BLaER1 treated with 17β-estradiol and CSF1 and Interleukin-3, amounts not matched to agents 10 nM and 100 nM (cell line): ENCODE data around the gene STX12.
"Not testable (repeated sequence)": the region's sequence is repeated elsewhere in the genome, so short reads cannot be mapped to it uniquely, and the experiment has no call there.

Experiments used
- H3K27ac ChIP-seq, 11 experiments: shearing (Covaris generic); formaldehyde crosslinking; 2 replicates each; pipeline ENCODE4 v1.8.1; 2022
- H3K27me3 ChIP-seq, 11 experiments: shearing (Covaris generic); formaldehyde crosslinking; 2 replicates each; pipeline ENCODE4 v1.8.1; 2022
- H3K36me3 ChIP-seq, 11 experiments: shearing (Covaris generic); formaldehyde crosslinking; 2 replicates each; pipeline ENCODE4 v1.8.1; 2022
- H3K4me1 ChIP-seq, 10 experiments: shearing (Covaris generic); formaldehyde crosslinking; 2 replicates each; pipeline ENCODE4 v1.8.1; 2022
- H3K4me2 ChIP-seq, 11 experiments: shearing (Covaris generic); formaldehyde crosslinking; 2 replicates each; pipeline ENCODE4 v1.8.1; 2022
- H3K4me3 ChIP-seq, 10 experiments: shearing (Covaris generic); formaldehyde crosslinking; 2 replicates each; pipeline ENCODE4 v1.8.1; 2022
- H3K9ac ChIP-seq, 11 experiments: shearing (Covaris generic); formaldehyde crosslinking; 2 replicates each; pipeline ENCODE4 v1.8.1; 2022
- H3K9me3 ChIP-seq, 11 experiments: shearing (Covaris generic); formaldehyde crosslinking; replicated peaks in 1 of 11; 2 replicates each; pipeline ENCODE4 v1.8.1; 2022
- H4K20me1 ChIP-seq, 11 experiments: shearing (Covaris generic); formaldehyde crosslinking; 2 replicates each; pipeline ENCODE4 v1.8.1; 2022
- Cebpa-rat ChIP-seq, 11 experiments: shearing (Covaris generic); IDR thresholded peaks; 2 replicates each; pipeline ENCODE4 v1.8.1; 2022

Gene STX12

GRCh38 chr1:27784700-27785099 is 11.7 kb downstream of the STX12 start:
- Histone ChIP-seq H3K4me3 (no peak overlapping the region), H3K4me1 (peaks cover 6 to 77% (median 16%) of the 10 kb centered on the region in 10 experiments; a peak in 18 of 20 replicates), H3K4me2 (no peak overlapping the region), H4K20me1 (peaks cover 8 to 100% (median 96%) of the 10 kb centered on the region in 11 experiments; a peak in 21 of 22 replicates), H3K9me3 (peaks cover 0 to 1% (median 0%) of the 10 kb centered on the region in 11 experiments; a peak in 2 of 22 replicates), H3K9ac (no peak overlapping the region), H3K36me3 (peaks cover 18 to 68% (median 30%) of the 10 kb centered on the region in 11 experiments), H3K27ac (no peak overlapping the region), H3K27me3 (no peaks in the 10 kb centered on the region)
- TF ChIP-seq Cebpa-rat (IDR thresholded peaks at IDR 0.05): no peak

DNA sequence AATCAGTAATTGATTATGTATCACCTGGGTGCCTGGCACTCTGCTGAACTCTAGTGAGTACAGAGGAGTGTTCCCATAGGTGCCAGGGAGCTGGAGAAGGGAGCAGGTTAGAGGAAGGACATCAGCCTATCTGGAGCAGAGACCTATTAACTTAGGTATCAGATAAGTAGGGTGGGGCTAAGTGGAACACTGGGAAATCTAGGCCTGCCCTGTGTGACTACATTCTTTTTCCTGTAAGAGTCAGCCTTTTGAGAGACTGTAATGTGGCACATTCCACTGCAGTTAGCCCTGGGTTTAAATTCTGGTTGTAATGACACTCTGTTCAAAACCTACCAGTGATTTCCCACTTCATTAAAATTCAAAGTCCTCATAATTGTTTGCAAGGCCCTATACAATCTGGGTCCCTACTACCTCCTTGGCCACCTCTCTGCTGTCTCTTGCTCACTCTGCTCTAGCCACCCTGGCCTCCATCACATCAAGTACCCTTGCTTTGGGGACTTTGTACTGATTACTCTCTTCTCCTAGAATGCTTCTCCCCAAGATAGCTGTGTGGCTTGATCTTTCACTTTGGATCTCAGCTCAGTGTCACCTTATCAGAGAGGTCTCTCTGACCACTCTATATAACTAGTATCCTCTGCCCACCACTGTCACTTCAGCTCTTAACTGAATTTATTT is 12.9 kb downstream of the STX12 start:
- Histone ChIP-seq H3K27ac (no peak overlapping the region), H3K9ac (peak overlapping the region in 1 of 11 experiments; percentile 1; a peak in 1 of 22 replicates), H3K4me3 (no peak overlapping the region), H3K27me3 (no peaks in the 10 kb centered on the region), H3K9me3 (peaks cover 0 to 8% (median 0%) of the 10 kb centered on the region in 11 experiments; a peak in 5 of 22 replicates), H3K36me3 (peaks cover 21 to 68% (median 30%) of the 10 kb centered on the region in 11 experiments), H3K4me1 (peaks cover 7 to 76% (median 17%) of the 10 kb centered on the region in 10 experiments; a peak in 18 of 20 replicates), H3K4me2 (peak overlapping the region in 2 of 11 experiments; percentile 8 to 21; a peak in 2 of 22 replicates), H4K20me1 (peaks cover 8 to 100% (median 85%) of the 10 kb centered on the region in 11 experiments; a peak in 21 of 22 replicates)
- TF ChIP-seq Cebpa-rat (IDR thresholded peaks at IDR 0.05): no peak

GRCh38 chr1:27787895-27788294 is 14.9 kb downstream of the STX12 start:
- Histone ChIP-seq H3K4me2 (peak overlapping the region in 2 of 11 experiments; percentile 67 to 77; a peak in 4 of 22 replicates), H3K4me3 (no peak overlapping the region), H3K27me3 (no peaks in the 10 kb centered on the region), H3K27ac (no peak overlapping the region), H3K9me3 (peaks cover 0 to 8% (median 0%) of the 10 kb centered on the region in 11 experiments; a peak in 5 of 22 replicates), H3K36me3 (peaks cover 25 to 69% (median 40%) of the 10 kb centered on the region in 11 experiments), H4K20me1 (peaks cover 8 to 96% (median 67%) of the 10 kb centered on the region in 11 experiments; a peak in 20 of 22 replicates), H3K9ac (0 out of 22 replicates have a peak overlapping the region, but pooled peaks of 1 of the 11 experiments have one; percentile 44), H3K4me1 (peaks cover 7 to 72% (median 16%) of the 10 kb centered on the region in 10 experiments; a peak in 18 of 20 replicates)
- no peak for TF ChIP-seq Cebpa-rat (IDR thresholded peaks at IDR 0.05)

DNA sequence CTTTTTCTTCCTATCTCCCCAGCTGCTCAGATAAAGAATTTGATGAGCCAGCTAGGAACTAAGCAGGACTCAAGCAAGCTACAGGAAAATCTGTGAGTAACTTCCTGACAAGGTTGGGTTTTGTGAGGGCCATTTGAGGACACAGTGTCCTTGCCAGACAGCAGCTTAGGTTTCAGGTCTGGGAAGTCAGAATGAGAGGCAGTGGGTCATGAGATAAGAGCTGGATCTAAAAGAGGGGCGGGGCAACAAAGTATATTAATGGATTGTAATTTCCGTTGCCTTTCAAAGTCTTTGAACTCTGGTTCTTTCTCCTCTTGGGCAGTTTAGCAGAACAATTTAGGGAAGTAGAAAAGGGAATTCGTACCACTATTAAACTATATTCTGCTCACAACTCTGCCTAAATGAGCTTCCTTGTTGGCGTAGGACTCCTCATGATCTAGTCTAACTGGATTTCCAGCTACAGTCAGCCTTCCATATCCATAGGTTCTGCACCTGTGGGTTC is 16.6 kb downstream of the STX12 start:
- peak overlapping the region in 9 of 11 experiments; percentile 1 to 77 (median 40); a peak in 14 of 22 replicates for H3K4me2 ChIP-seq
- H3K36me3 ChIP-seq: peaks cover 42 to 73% (median 57%) of the 10 kb centered on the region in 11 experiments
- peaks cover 8 to 96% (median 50%) of the 10 kb centered on the region in 11 experiments; a peak in 19 of 22 replicates for H4K20me1 ChIP-seq
- peaks cover 0 to 8% (median 0%) of the 10 kb centered on the region in 11 experiments; a peak in 5 of 22 replicates for H3K9me3 ChIP-seq
- no peak for TF ChIP-seq Cebpa-rat (IDR thresholded peaks at IDR 0.05)
- H3K4me1 ChIP-seq: peaks cover 7 to 61% (median 16%) of the 10 kb centered on the region in 10 experiments; a peak in 18 of 20 replicates
- peak overlapping the region in 4 of 11 experiments; percentile 1 to 42 (median 23); a peak in 4 of 22 replicates for H3K9ac ChIP-seq
- no peaks in the 10 kb centered on the region for H3K27me3 ChIP-seq
- peak overlapping the region in 7 of 11 experiments; percentile 6 to 59 (median 31); a peak in 11 of 22 replicates for H3K27ac ChIP-seq
- H3K4me3 ChIP-seq: no peak overlapping the region

DNA sequence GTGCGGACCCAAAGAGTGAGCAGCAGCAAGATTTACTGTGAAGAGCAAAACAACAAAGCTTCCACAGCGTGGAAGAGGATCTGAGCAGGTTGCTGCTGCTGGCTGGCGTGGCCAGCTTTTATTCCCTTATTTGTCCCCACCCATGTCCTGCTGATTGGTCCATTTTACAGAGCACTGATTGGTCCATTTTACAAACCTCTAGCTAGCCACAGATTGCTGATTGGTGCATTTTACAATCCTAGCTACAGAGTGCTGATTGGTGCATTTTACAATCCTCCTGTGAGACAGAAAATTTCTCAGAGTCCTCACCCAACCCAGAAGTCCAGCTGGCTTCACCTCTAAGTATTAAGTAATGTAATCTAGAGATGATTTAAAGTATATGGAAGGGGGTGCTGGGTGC is 17.3 kb downstream of the STX12 start:
- H3K36me3 ChIP-seq: peaks cover 49 to 76% (median 63%) of the 10 kb centered on the region in 11 experiments
- peaks cover 7 to 55% (median 16%) of the 10 kb centered on the region in 10 experiments; a peak in 18 of 20 replicates for H3K4me1 ChIP-seq
- not testable (repeated sequence) for H3K9me3 ChIP-seq, H3K27me3 ChIP-seq, H3K4me3 ChIP-seq
- peak overlapping the region in 5 of 11 experiments; percentile 26 to 77 (median 67); a peak in 10 of 22 replicates for H3K4me2 ChIP-seq
- H3K9ac ChIP-seq: peak overlapping the region in 1 of 11 experiments; percentile 36; a peak in 1 of 22 replicates
- peaks cover 8 to 96% (median 44%) of the 10 kb centered on the region in 11 experiments; a peak in 19 of 22 replicates for H4K20me1 ChIP-seq
- peak overlapping the region in 6 of 11 experiments; percentile 10 to 59 (median 32); a peak in 9 of 22 replicates for H3K27ac ChIP-seq

DNA sequence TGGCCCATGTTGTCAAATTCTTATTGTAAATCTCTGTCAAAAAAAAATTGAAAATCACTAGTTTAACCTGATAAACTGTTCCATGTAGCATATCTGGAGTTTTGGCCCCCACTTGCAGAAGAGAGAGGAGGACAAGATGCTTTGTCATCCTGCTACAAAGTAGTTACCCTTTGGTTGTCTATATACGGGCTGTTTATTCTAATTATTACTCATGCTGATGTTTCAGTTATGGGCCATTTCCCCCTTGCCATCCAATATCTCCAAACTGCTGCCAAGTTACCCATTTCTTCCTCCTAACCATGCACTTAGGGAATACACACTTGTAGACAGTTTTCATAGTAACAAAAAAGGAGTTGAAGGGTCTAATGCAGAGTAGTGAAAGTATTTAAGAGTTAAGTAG is 22.6 kb downstream of the STX12 start:
- no peaks in the 10 kb centered on the region for H3K27me3 ChIP-seq
- H3K4me1 ChIP-seq: peaks cover 0 to 2% (median 0%) of the 10 kb centered on the region in 10 experiments; a peak in 5 of 20 replicates
- no peak overlapping the region for H3K9ac ChIP-seq
- H3K36me3 ChIP-seq: peaks cover 87 to 96% (median 94%) of the 10 kb centered on the region in 11 experiments
- H3K4me2 ChIP-seq: no peak overlapping the region
- H3K9me3 ChIP-seq: 0 out of 22 replicates have a peak, but pooled peaks cover 0 to 2% (median 0%) of the 10 kb centered on the region in 11 experiments
- H3K4me3 ChIP-seq: no peak overlapping the region
- H3K27ac ChIP-seq: no peak overlapping the region
- no peak for TF ChIP-seq Cebpa-rat (IDR thresholded peaks at IDR 0.05)
- H4K20me1 ChIP-seq: peaks cover 0 to 95% (median 0%) of the 10 kb centered on the region in 11 experiments; a peak in 7 of 22 replicates

DNA sequence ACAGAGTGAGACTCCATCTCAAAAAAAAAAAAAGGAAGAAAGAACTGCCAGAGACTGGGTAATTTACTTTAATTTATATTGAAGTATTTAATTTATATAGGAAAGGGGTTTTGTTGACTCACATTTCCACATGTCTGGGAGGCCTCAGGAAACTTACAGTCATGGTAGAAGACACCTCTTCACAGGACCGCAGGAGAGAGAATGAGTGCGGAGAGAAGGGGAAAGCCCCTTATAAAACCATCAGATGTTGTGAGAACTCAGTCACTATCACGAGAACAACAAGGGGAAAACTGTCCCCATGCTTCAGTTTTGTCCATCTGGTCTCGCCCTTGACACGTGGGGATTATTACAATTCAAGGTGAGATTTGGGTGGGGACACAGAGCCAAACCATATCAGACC is 31.8 kb downstream of the STX12 start:
- peaks cover 0 to 73% (median 0%) of the 10 kb centered on the region in 11 experiments; a peak in 6 of 22 replicates for H4K20me1 ChIP-seq
- H3K9ac ChIP-seq: no peak overlapping the region
- no peak for TF ChIP-seq Cebpa-rat (IDR thresholded peaks at IDR 0.05)

DNA sequence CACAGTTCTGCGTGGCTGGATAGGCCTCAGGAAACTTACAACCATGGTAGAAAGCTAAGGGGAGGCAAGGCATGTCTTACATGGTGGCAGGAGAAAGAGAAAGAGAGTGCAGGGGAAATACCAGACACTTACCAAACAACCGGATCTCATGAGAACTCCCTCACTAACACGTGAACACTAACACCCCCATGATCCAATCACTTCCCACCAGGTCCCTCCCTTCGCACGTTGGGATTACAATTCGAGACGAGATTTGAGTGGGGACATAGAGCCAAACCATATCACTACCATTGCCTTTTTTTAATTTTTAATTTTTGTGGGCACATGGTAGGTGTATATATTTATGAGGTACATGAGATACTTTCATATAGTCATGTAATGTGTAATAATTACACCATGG is 33.7 kb downstream of the STX12 start:
- no peaks in the 10 kb centered on the region for H3K27me3 ChIP-seq
- H4K20me1 ChIP-seq: peaks cover 0 to 57% (median 0%) of the 10 kb centered on the region in 11 experiments; a peak in 5 of 22 replicates
- H3K27ac ChIP-seq: no peak overlapping the region
- no peaks in the 10 kb centered on the region for H3K9me3 ChIP-seq
- H3K4me1 ChIP-seq: no peaks in the 10 kb centered on the region
- H3K4me3 ChIP-seq: no peak overlapping the region
- no peak overlapping the region for H3K4me2 ChIP-seq
- no peak overlapping the region for H3K9ac ChIP-seq
- no peak for TF ChIP-seq Cebpa-rat (IDR thresholded peaks at IDR 0.05)
- H3K36me3 ChIP-seq: peaks cover 53 to 100% (median 74%) of the 10 kb centered on the region in 11 experiments

More for the DNA sequence above, 31.8 kb downstream of the STX12 start:
- H3K36me3 ChIP-seq: peaks cover 68 to 100% (median 82%) of the 10 kb centered on the region in 11 experiments
- H3K9me3 ChIP-seq: no peaks in the 10 kb centered on the region
- H3K4me3 ChIP-seq: no peak overlapping the region
- no peaks in the 10 kb centered on the region for H3K27me3 ChIP-seq
- H3K27ac ChIP-seq: no peak overlapping the region
- H3K4me2 ChIP-seq: no peak overlapping the region
- no peaks in the 10 kb centered on the region for H3K4me1 ChIP-seq
